Measurements from ENCODE around the gene SHROOM3.

DNA sequence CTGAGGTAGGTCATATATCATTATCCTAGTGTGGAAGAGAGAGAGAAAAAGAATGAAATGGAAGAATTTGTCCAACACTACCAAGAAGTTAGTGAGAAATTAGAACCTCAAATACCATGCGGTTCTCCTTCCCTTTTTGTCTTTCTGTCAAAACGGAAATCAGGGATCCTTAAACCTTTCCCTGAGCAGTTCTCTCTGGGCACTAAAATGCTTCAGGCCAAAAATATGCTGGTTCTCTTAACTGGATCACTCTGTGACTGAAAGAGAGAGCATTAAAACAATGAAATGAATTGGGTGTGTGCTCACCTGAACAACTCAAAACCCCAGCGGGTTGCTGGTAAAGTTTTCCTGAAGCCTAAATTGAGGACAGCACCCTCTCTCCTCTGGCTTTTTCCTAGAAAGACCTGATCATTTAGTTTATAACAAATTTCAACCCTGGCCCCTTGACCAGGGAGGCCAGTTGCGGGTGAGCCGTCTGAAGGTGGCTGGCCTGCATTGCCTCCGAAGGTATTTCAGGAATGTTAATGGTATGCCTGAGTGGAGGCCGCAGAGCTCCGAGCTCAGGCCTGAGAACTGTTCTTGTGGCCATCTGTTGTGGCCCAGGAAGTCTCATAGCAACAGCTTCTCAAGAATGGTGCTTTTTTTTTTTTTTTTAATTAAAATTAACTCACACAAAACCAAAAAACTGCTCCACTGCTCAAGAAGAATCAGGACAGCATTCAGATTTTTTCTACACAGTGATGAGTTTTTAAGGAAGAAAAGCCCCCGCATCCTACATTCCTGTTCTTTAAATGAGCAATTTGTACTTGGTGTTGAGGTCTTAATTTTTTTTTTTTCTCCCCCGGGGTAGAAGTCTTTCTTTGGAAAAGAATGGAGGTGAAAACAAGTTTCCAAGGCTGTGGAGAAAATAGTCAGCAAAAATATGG is 155.1 kb downstream of the SHROOM3 start:
- TF ChIP-seq SIN3A (IDR thresholded peaks at IDR 0.05; ENCODE audit: borderline replicate concordance, insufficient read depth, low read length) (no peak), TAF1 (IDR thresholded peaks at IDR 0.05; ENCODE audit: borderline replicate concordance, insufficient read depth, low read length) (no peak), POLR2AphosphoS5 (IDR thresholded peaks at IDR 0.05; ENCODE audit: low read depth, low read length) (no peak)
- TF ChIP-seq, protein P1, sequence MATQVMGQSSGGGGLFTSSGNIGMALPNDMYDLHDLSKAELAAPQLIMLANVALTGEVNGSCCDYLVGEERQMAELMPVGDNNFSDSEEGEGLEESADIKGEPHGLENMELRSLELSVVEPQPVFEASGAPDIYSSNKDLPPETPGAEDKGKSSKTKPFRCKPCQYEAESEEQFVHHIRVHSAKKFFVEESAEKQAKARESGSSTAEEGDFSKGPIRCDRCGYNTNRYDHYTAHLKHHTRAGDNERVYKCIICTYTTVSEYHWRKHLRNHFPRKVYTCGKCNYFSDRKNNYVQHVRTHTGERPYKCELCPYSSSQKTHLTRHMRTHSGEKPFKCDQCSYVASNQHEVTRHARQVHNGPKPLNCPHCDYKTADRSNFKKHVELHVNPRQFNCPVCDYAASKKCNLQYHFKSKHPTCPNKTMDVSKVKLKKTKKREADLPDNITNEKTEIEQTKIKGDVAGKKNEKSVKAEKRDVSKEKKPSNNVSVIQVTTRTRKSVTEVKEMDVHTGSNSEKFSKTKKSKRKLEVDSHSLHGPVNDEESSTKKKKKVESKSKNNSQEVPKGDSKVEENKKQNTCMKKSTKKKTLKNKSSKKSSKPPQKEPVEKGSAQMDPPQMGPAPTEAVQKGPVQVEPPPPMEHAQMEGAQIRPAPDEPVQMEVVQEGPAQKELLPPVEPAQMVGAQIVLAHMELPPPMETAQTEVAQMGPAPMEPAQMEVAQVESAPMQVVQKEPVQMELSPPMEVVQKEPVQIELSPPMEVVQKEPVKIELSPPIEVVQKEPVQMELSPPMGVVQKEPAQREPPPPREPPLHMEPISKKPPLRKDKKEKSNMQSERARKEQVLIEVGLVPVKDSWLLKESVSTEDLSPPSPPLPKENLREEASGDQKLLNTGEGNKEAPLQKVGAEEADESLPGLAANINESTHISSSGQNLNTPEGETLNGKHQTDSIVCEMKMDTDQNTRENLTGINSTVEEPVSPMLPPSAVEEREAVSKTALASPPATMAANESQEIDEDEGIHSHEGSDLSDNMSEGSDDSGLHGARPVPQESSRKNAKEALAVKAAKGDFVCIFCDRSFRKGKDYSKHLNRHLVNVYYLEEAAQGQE (IDR thresholded peaks at IDR 0.05; ENCODE audit: insufficient read depth in 1 of 2, low read depth in 2 of 2, low read length in 2 of 2) = no peak

All from PFSK-1 (cell line).